Right cardiac atrium (tissue), 5 donors: ENCODE data around the gene BAHCC1. TPM values are rescaled to one million over a fixed set of nuclear protein-coding genes. Genes with fewer than 3 reads are reported as not detected.
"Not testable (repeated sequence)": the region's sequence is repeated elsewhere in the genome, so short reads cannot be mapped to it uniquely, and the experiment has no call there.

Experiments used
- ATAC-seq, 2 donors: fragments of 200-7000 bp; cut with Tn5 transposase; one replicate each; pipeline versions ENCODE4 v1.8.0 to v1.9.1; 2020; ENCODE audit warnings: moderate library complexity in 2 of 2, mild to moderate bottlenecking in 1 of 2
- DNase-seq, 3 donors: peaks; one replicate each; pipeline ENCODE4 v3.0.0-alpha.2; 2020
- H3K27ac ChIP-seq: one replicate; pipeline ENCODE4 v1.5.1; 2013; ENCODE audit warnings: mild to moderate bottlenecking, low read length, control low read depth, moderate library complexity
- H3K27me3 ChIP-seq: one replicate; pipeline ENCODE4 v1.6.1; 2013; ENCODE audit not compliant: control insufficient read depth, insufficient read depth
- H3K4me1 ChIP-seq: one replicate; pipeline ENCODE4 v1.6.1; 2013; ENCODE audit warnings: low read length; ENCODE audit not compliant: control insufficient read depth, insufficient read depth
- H3K4me3 ChIP-seq: one replicate; pipeline ENCODE4 v1.5.1; 2013; ENCODE audit warnings: low read length, control low read depth
- H3K9me3 ChIP-seq: one replicate; pipeline ENCODE4 v1.6.1; 2013; ENCODE audit warnings: low read length; ENCODE audit not compliant: control insufficient read depth
- WGBS: extraction: QIAGEN DNeasy Blood & Tissue Kit; methylation state at CpG from one replicate; pipeline ENCODE4 v1.1.7; 2013; 5-methylcytosine and 5-hydroxymethylcytosine counted together
- intact Hi-C, 4 donors: fragments of 100-400 bp; cut with DNase I; formaldehyde crosslinking; loops; one replicate each; pipeline versions ENCODE4 v1.11.0 to v1.14.0; 2022 to 2023
- long read RNA-seq, 4 donors: library from polyadenylated mRNA; unstranded; transcript quantifications; one replicate each; pipeline ENCODE4 v2.0.0, GENCODE V29; 2020 to 2021
- polyA plus RNA-seq: library from polyadenylated mRNA; stranded (reverse); fragments of 200-250 nt; gene quantifications from one replicate; pipeline ENCODE4 v1.2.3, GENCODE V29; 2013
- total RNA-seq, 4 donors: library from RNA; stranded (reverse); fragmentation: NEBNext Ultra II Directional; extraction: Animal tissue kit (Norgen Biotek cat#: 25700); gene quantifications; one replicate each; pipeline ENCODE4 v1.2.1, GENCODE V29; 2021
- donor health status: healthy with polysubstance abuse.
- donor health status: DM: no; HTN: yes; CAD: no.
- donor health status: DM: no; HTN: no; CAD: no.
- donor health status: DM: no; HTN: yes; CAD: no; lungs with severe emphysema.
- donor health status: DM: yes; HTN: yes; CAD: no.

The BAHCC1 gene
- total RNA-seq = 10 to 100 TPM in 2 of 4 donors, 1 to 10 TPM in 2; 8.3 to 12.8 (median 9.4) TPM
- polyA plus RNA-seq = 8.7 TPM
- long read RNA-seq, donor 1, partial matches to known transcripts = 5 of 15 reads
- long read RNA-seq, donor 1, other reads (novel, unspliced or antisense) = 9 of 15 reads
- long read RNA-seq, donor 2, partial matches to known transcripts = 2 of 5 reads
- long read RNA-seq, donor 2, other reads (novel, unspliced or antisense) = 2 of 5 reads
- long read RNA-seq, donor 3, partial matches to known transcripts = 1 of 3 reads
- long read RNA-seq, donor 3, other reads (novel, unspliced or antisense) = 0 of 3 reads
- long read RNA-seq, donor 4, partial matches to known transcripts = 2 of 6 reads
- long read RNA-seq, donor 4, other reads (novel, unspliced or antisense) = 3 of 6 reads

DNA sequence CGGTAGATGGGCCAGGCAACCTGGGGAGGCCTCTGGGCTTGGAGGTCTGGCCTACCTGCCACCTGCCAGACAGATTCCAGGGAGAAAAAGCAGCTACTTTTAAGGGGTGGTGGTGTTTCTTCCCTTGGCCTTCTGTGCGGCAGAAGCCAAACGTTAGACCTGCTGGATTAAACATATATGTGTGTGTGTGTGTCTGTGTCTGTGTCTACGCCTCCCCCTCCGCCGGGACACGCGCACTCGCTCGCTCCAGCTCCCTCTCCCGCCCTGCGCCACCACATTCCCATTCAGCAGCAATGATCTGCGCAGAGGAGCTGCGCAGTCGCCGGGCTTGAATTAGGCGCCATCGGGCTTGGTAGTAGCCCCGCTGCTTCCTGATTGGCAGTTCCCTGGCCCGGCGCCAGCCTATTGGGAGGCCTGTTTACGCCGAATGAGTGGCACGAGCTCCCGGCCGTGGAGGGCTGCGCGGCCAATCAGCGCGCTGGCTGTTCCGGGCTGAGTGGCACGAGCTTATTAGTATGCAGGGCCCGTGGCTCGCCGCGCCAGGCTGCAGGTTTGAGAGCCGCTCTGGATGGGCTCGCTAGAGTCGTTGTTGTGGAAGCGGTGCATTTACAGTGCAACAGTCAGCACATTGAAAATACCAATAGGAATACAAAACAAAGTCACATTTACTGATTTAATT lies at the start of gene BAHCC1:
TSS of gene BAHCC1 (plus strand) at position 537 of the 679 bp plus-strand sequence. CDS start 4,283 bp downstream, outside the sequence.
- DNase-seq (peak; percentile 100), ATAC-seq (peak; percentile 85 to 90)
- H3K9me3 ChIP-seq = no peaks in the 10 kb centered on the region
- H3K4me1 ChIP-seq = peaks cover 3% of the 10 kb centered on the region
- intact Hi-C loops = loop anchor here in 3 of 4 donors (5.0 kb wide), 3 partner anchors 87 to 103 kb away; no protein-coding TSS in a partner anchor
- no peaks in the 10 kb centered on the region for H3K27me3 ChIP-seq
- under 1% methylated on average over 40 of the region's 40 CpGs for WGBS
- H3K4me3 ChIP-seq = peak within 1 kb of the TSS; percentile 91
- H3K27ac ChIP-seq = peak within 1 kb of the TSS; percentile 96

DNA sequence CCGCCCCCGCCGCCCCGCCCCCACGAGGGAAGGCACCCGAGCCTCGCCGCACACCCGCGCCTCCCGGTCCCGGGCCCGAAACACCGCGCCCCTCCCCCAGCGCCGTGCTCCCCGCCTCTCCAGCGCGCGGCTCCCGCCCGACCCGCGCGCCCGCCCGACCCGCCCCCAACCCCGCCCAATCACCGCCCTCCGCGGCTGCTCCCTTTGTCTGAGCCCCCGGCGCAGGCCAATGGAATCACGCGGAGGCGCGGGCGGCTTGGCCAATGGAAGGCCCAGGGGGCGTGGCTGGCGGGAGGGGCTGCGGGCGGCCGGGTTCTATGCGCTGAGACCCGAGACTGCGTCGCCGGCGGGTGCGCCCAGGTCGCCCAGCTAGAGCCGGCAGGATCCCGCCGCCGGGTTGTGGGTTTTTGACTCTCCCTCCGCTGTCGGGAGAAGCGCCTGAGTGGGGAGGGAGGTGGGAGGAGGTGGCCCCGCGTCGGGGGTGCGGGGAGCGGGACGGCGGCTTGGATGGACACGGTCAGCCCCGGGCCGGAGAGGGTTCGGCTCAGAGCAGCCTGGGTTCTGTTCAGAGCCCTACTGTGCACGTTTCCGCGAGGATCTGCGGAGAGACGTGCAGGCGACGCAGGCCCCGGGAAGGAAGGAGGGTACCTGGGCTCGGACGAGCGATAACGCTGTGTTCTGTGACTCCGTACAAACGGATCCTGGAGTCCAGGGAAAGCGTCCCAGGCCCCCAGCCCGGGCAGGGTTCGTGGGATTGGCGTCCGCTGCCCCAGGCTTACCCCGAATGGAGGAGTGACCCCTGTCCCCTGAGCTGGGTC lies 49.0 kb upstream of the BAHCC1 start:
- Histone ChIP-seq H3K4me1 (no peaks in the 10 kb centered on the region), H3K4me3 (peak overlapping the region; percentile 80), H3K27me3 (no peaks in the 10 kb centered on the region), H3K9me3 (no peaks in the 10 kb centered on the region), H3K27ac (peak overlapping the region; percentile 79)
- WGBS = 2% methylated on average over 89 of the region's 91 CpGs
- ATAC-seq (peak; percentile 87 to 90), DNase-seq (peak; percentile 99 to 100 (median 99))
- intact Hi-C loops = no loop called here

DNA sequence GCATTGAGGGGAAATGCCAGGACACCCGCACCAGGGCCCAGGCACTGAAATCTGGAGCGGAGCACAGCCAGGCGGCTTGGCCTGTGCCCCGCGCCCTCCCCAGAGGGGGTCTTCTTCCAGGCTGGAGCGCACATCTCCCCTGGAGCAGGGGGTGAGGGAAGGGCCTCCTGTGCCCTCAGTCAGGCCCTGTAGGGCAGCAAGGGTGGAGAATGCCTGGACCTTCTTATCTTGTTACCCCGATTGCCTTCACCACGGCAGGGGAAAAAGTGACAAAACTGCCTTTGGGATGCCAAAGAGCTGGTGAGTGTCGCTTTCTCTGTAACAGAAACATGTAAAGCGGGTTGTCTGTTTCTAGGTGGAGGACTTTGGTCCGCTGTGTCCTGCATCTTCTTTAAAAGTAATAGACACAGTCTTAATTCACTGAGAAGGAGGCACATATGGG lies 48.3 kb upstream of the BAHCC1 start:
- Histone ChIP-seq H3K4me3 (peak overlapping the region; percentile 47), H3K9me3 (no peaks in the 10 kb centered on the region), H3K27ac (no peak overlapping the region), H3K27me3 (no peaks in the 10 kb centered on the region), H3K4me1 (no peaks in the 10 kb centered on the region)
- DNase-seq (no peak), ATAC-seq (no peak)
- 63% methylated on average over 11 of the region's 11 CpGs for WGBS
- intact Hi-C loops = no loop called here

DNA sequence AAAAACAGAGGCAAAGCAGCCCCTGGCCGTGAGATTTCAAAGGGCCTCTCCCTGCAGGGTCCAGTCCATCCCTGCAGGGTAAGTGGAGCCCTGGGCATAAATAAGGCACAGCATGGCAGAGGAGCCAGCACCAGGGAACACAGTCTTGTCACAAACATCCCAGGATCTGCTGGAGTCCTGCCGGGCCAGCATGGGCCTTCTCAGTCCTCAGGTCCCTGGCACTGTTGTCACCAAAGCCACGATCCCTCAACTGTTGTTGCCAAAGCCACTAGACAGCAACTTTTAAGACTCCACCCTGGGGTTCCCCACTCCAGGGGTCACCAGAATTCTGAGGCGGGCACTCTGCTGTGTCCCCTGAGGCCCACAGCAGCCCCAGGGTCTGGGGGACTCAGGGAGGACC lies 47.8 kb upstream of the BAHCC1 start:
- 77% methylated on average over 4 of the region's 4 CpGs for WGBS
- intact Hi-C loops = no loop called here
- H3K27ac ChIP-seq = no peak overlapping the region
- DNase-seq (peak in 1 of 3 donors; percentile 18), ATAC-seq (no peak)
- no peaks in the 10 kb centered on the region for H3K9me3 ChIP-seq
- H3K4me3 ChIP-seq = no peak overlapping the region
- no peaks in the 10 kb centered on the region for H3K27me3 ChIP-seq
- no peaks in the 10 kb centered on the region for H3K4me1 ChIP-seq

DNA sequence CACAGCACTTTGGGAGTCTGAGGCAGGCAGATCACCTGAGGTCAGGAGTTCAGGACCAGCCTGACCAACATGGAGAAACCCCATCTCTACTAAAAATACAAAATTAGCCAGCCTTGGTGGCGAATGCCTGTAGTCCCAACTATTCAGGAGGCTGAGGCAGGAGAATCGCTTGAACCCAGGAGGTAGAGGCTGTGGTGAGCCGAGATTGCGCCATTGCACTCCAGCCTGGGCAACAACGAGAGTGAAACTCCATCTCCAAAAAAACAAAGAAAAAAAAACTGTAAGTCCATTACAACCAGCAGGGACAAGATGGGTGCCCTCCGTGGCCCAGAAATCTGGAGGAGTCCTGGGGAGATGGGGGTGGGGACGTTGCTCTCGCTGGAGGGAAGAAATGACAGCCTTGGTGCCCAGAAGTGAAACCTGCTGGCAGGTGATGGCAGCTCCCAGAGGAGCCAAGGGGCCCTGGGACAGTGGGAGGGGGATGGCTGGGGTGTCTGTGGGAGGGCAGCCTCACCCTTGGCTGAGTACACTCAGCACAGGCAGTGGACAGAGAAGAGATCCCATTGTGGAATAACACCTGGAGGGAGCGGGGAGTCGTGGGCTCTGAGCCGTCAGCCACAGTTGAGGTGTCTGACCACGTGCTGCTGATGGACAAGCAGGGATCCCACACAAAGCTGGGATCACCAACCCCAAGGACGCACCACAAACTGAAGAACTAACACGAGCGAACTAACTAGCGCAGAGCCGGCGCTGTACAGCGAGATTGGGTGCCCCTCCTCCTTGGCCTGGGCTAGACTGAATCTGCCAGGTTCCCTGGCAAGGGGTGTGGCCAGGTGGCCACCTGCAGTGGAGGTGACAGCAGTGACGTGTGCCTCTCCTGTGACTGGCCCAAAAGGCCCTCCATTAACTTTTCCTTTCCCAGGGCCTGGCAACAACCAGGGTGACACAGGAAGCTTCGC lies 46.9 kb upstream of the BAHCC1 start:
- Histone ChIP-seq H3K4me1 (no peaks in the 10 kb centered on the region), H3K27me3 (no peaks in the 10 kb centered on the region), H3K4me3 (no peak overlapping the region), H3K27ac (no peak overlapping the region), H3K9me3 (no peaks in the 10 kb centered on the region)
- intact Hi-C loops = no loop called here
- ATAC-seq (no peak), DNase-seq (peak in 1 of 3 donors; percentile 41)
- 93% methylated on average over 21 of the region's 21 CpGs for WGBS

DNA sequence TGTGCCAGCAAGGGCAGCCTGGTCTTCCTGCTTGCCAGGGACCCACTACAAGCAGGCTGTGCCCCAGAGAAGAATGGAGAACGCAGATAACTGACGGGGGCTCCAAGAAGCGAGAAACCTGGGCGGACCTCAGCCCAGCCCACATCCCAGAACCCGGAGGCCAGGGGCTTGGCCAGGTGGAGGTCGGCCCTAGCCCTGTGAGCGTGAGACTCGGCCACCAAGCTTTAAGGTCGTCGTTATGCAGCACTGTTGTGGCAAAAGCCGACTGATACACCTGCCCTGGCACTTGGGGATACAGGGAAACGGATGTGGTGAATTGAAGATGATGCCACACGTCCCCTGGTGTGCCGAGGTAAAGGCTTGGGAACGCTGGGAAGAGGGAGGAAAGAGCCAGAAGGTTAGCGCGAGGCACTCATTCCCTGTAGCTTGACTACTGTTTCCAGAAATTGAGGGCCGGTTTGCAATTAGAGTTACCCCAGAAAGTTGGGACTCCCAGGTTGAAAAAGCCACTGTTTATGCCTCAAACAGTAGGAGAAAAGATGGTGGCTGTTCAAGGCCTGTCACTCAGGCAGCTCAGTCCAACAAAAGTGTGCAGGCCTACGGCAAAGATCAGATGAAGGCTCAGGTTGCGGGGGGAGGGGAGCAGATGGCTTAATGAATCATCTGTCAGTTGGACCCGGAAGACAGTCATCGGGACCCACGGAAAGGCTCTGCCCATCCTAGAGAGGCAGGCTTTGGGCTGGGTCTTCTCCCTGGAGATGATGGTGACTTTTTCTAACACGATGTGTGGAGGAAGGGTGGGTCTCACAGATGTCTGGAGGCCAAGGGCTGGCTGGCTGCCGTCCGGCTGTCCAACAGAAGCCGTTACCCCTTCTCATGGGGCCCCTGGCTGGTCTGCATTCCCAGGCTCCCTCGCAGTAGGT lies 45.6 kb upstream of the BAHCC1 start:
- intact Hi-C loops = no loop called here
- no peaks in the 10 kb centered on the region for H3K27me3 ChIP-seq
- H3K4me1 ChIP-seq = no peaks in the 10 kb centered on the region
- H3K9me3 ChIP-seq = no peaks in the 10 kb centered on the region
- no peak overlapping the region for H3K4me3 ChIP-seq
- DNase-seq (peak in 1 of 3 donors; percentile 56), ATAC-seq (no peak)
- no peak overlapping the region for H3K27ac ChIP-seq
- WGBS = 78% methylated on average over 28 of the region's 28 CpGs

DNA sequence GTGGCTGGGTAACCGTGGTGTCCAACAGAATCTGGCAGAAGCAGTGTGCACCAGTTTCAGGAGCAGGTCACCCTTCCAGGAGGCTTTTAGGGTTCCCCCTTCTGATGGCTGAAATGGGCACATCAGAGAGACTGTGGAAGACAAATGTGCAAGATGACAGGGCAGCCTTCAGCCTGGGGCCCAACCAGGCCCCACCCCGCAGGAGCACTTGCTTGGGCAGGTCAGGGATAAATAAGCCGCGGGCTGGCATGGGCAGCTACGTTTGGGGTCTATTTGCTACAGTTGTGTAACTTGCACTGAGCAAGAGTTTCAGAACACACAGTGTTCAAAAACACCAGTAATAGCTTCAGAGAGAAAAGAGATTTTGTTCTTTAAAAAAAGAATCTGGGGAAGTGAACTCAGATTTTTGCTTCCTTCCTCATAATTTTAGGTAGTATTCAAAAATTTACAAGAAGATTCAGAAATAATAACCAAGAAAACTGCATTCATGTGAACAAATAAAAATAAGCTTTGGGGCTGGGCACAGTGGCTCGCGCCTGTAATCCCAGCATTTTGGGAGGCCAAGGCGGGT lies 44.9 kb upstream of the BAHCC1 start:
- H3K4me1 ChIP-seq = no peaks in the 10 kb centered on the region
- DNase-seq (peak in 1 of 3 donors; percentile 43), ATAC-seq (no peak)
- intact Hi-C loops = no loop called here
- H3K27ac ChIP-seq = no peak overlapping the region
- no peaks in the 10 kb centered on the region for H3K9me3 ChIP-seq
- no peak overlapping the region for H3K4me3 ChIP-seq
- 77% methylated on average over 8 of the region's 8 CpGs for WGBS
- H3K27me3 ChIP-seq = no peaks in the 10 kb centered on the region

DNA sequence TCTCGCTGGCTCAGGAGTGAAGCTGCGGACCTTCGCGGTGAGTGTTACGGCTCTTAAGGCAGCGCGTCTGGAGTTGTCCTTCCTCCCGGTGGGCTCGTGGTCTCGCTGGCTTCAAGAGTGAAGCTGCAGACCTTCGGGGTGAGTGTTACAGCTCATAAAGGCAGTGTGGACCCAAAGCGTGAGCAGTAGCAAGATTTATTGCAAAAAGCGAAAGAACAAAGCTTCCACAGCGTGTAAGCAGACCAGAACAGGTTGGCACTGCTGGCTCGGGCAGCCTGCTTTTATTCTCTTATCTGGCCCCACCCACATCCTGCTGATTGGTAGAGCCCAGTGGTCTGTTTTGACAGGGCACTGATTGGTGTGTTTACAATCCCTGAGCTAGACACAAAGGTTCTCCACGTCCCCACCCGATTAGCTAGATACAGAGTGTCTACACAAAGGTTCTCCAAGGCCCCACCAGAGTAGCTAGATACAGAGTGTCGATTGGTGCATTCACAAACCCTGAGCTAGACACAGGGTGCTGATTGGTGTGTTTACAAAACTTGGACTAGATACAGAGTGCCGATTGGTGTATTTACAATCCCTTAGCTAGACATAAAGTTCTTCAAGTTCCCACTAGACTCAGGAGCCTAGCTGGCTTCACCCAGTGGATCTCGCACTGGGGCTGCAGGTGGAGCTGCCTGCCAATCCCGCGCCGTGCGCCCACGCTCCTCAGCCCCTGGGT lies 43.8 kb upstream of the BAHCC1 start:
- intact Hi-C loops, H3K4me1 ChIP-seq, H3K27me3 ChIP-seq, H3K4me3 ChIP-seq, ATAC-seq, H3K9me3 ChIP-seq, H3K27ac ChIP-seq: not testable (repeated sequence)
- DNase-seq = peak in 2 of 3 donors; percentile 4 to 11
- WGBS = 89% methylated on average over 25 of the region's 25 CpGs

DNA sequence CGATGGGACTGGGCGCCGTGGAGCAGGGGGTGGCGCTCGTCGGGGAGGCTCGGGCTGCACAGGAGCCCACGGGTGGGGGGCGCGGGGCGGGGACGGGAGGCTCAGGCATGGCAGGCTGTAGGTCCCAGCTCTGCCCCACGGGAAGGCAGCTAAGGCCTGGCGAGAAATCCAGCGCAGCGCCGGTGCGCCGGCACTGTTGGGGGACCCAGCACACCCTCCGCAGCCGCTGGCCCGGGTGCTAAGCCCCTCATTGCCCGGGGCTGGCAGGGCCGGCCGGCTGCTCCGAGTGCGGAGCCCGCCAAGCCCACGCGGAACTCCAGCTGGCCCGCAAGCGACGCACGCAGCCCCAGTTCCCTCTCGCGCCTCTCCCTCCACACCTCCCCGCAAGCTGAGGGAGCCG lies 43.2 kb upstream of the BAHCC1 start:
- H3K4me3 ChIP-seq, H3K4me1 ChIP-seq, ATAC-seq, intact Hi-C loops, H3K27ac ChIP-seq, H3K9me3 ChIP-seq, H3K27me3 ChIP-seq: not testable (repeated sequence)
- 93% methylated on average over 38 of the region's 38 CpGs for WGBS
- peak in 1 of 3 donors; percentile 67 for DNase-seq
